GM19467 (cell line): Measurements from ENCODE around the gene CRYBG1.

Experiments
- ATAC-seq: cut with Tn5 transposase; IDR thresholded peaks from one replicate; pipeline ENCODE4 v1.9.1; 2021; ENCODE audit warnings: mild to moderate bottlenecking, moderate library complexity; ENCODE audit not compliant: unreplicated experiment

The CRYBG1 gene

DNA sequence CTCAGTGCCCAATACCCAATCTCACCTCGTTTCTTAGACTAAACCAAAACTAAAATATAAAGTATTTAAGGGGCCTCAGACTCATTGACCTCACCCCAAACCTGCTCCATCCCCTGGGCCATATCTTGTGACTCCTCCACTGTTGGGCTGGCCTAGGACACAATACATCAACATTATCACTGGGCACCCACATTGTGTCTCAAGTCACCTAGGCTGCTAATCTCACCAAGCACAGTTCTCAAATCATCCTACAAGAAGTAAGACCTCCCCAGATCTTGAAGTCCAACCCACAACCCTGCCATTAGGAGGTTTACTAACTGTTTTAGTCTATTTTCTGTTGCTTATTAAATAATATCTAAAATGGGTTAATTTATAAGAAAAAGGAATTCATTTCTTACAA, 96.2 kb downstream of the CRYBG1 start:
- no peak for ATAC-seq

DNA sequence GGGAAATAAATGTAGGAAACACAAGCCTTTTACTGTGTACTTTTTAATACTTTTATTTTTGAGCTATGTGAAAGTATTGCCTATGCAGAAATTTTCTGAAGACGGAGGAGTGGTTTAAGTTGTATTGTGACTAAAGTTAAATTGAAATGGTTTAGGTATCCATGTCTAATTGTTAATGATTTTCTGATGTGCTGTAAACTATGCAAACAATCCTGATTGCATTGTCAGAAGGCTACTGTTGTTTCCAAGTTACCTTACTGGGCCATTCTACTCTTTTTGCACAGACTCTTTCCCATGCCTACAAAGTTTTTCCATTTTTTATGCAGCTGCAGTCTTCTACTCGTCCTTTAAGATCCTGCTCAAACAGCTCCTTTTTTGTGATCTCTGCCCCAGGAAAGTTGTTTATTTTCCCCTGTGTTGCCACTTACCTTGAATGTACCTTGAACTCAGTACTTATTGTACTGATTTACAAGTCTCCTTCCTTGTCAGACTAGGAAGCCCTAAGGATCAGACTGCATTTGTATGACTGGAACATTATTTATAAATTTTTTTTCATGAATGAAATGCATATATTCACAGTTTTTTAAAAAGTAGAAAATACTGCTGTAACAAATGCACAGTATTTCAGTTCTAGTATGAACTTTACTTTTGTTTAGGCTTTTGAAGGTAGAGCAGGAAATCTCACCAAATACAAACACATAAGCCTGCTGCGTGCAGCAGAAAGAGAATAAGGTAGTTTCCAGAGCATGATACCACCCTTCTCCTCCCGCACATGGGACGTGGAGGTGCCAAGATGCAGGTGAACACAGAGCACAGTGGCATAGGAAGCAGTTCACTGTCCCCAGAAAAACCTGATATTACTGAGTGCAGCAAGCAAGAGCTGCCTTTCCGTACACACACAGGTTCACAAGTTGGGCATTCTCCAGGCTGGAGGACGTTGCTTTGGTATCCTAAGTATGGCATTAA, 97.8 kb downstream of the CRYBG1 start:
- ATAC-seq = no peak

DNA sequence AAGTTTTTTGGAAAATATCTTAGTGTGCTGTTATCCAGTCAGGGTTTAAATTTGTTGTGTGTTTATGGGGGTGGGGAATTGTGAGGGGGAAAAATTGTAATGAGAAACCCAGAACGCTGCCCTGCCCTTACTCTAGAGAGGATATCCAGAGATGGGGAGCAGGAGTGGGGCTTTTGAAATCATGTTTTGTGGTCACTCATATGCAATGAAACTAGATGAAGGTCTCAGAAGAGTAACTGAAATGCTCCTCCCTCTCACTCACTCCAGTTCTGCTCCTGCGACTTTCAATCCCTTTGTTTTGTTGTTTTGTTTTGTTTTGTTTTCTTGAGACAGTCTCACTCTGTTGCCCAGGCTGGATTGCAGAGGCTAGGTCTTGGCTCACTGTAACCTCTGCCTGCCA, 100.0 kb downstream of the CRYBG1 start:
- ATAC-seq = no peak

DNA sequence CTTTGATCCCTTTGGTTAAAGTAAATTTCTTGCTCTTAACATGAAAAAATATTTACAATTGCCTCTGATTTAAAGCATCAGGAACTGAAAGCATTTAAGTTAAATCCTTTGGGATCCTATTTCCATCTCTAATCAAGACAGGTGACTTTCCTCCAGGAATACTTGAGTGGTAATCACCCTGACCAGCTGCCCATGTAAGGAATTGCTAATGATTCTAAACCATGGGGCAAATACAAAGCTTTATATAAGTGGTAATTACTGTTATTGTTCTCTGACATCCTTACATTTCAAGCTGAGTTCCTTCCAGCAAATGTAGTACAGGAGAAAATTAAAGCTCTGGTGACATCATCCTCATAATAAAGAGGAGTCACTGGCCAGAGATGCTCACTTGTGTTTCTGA, 100.6 kb downstream of the CRYBG1 start:
- no peak for ATAC-seq

DNA sequence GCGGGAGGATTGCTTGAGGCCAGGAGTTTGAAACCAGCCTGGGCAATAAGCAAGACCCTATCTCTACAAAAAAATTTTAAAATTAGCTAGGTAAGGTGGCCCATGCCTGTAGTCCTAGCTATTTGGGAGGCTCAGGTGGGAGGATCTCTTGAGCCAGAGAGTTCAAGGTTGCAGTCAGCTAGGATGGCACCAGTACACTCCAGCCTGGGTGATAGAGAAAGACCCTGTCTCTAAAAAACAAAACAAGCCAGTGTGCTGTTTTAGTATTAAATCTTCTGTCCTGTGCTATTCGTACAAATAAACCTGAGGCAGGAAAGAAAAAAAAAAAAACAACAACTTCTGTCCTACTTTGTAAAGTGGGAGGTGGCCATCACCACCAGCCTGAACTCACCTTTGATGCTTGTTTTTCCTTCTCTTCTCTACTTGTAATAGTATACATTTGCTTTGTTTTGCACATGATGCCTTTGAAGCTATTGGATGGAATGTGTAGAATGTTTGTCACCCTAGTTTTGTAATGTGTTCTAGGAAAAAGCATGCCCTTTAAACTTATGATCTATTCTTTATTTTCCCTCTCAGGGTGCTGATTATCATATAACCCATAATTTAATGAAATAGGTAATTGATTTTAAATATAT, 102.5 kb downstream of the CRYBG1 start:
- ATAC-seq = no peak

DNA sequence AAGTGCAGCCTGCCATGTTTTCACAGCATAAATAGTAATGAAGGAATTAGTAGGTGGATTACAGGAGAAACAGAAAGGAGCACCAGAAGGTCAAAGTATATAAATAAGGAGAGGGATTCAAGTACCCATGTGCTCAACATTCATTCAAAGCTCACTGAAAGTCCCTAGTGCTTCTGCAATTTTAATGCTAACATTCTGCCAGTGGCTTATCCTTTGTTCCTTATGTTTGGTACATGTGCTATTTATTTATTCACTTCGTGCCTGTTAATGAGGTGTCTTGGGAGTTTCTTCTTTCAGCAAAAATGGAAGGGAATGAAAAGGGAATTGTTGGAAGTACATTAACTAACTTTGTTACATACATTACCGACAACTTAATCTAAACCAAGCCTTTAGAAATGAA, 105.7 kb downstream of the CRYBG1 start:
- ATAC-seq = no peak

DNA sequence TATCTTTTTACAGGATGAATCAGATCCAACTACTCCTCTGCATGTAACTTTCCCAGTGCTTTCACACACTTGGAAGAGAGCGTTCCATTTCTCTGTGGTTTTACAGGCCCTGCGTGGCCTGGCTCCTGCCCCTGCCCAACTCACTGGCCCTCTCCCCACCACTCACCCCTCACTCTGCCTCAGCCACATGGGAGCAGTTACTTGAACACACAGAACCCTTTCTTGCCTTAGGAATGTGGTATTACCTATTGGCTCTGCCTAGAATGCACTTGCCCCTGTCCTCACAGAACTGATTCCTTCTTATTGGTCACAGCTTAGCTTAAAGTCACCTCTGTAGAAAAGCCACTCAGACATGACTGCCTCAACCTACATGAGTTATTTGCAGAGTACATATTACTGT, 108.4 kb downstream of the CRYBG1 start:
- ATAC-seq = no peak

DNA sequence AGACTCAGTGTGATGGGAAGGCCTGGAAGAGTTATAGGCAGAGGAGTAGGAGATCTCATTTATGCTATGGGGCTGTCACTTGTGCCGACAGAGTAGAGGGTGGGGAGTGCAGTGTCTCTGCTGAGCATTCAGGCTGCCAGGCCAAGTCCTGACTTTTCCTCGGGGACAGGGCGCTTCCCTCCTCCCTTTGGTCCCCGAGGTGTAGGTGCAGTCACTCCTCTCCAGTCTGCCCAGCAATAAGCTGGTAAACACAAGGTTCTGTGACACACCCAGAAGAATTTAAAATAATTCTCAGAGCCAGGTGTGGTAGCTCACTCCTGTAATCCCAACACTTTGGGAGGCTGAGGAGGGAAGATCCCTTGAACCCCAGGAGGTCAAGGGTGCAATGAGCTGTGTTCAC, 109.4 kb downstream of the CRYBG1 start:
- no peak for ATAC-seq

DNA sequence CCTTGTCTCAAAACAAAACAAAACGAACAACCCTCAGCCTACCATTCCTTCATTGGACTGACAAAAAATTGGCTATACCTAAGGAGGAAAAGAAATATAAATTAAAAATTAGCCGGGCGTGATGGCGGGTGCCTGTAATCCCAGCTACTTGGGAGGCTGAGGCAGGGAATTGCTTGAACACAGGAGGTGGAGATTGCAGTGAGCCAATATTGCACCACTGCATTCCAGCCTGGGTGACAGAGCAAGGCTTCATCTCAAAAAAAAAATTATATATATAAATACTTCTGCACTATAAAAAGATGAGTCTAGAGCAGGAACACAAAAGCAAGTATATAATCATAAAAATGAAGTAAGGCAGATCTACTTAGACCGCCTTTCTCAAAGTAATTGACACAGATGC, 109.8 kb downstream of the CRYBG1 start:
- ATAC-seq = no peak

DNA sequence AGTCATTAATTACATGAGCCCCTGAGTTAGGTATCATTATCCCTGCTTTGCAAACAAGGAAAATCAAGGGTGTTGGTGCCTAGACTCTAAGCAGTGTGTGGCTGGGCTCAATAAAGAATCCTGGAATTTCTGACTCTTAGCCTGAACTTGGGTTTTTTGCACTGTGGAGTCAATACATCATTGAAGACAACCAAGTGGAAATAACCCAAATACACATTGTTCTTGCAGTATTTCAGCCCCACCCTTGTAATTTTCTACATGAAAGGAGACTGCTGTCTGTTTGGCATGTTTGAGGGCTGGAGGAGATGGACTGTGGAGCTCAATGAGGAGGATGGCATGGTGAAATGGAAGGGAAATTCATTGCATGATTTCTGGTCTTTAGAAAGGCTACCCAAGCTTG, 110.3 kb downstream of the CRYBG1 start:
- ATAC-seq = no peak

DNA sequence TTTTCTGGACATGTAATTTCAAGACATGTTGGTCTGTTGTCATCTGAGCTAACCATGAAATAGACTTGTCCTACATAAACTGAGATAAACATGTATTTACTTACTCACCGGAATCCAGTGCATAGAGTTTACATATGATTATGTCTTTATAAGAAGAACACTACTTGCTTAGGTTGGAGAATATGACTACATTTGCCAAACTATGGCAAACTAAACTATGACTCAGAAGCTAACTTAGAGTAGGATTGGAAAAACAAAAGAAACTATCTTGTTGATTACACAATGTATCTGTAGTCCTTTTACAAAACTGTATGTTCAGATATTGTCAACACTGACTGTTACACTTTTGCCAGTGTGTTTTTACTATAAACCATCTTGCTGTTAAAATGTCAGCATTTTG, 113.3 kb downstream of the CRYBG1 start:
- no peak for ATAC-seq

DNA sequence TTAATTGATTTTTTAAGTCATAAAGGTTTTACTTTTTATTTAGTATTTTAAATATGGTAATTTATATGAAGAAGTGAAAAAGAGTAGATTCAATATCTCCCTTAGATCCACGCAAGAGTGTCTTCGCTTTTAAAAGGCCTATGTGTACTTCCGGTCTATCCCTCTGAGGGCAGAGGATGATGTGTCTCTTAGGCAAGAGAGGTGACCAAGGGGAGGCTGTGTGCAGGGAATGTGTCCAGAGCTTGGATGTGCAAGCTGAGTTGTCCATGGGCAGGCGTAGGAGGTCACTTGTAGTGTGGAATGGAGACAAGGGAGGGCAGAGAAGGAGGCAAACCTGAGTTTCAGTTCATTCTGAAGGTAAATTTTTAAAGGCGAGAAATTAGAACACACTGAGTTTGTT, 113.9 kb downstream of the CRYBG1 start:
- ATAC-seq = no peak

DNA sequence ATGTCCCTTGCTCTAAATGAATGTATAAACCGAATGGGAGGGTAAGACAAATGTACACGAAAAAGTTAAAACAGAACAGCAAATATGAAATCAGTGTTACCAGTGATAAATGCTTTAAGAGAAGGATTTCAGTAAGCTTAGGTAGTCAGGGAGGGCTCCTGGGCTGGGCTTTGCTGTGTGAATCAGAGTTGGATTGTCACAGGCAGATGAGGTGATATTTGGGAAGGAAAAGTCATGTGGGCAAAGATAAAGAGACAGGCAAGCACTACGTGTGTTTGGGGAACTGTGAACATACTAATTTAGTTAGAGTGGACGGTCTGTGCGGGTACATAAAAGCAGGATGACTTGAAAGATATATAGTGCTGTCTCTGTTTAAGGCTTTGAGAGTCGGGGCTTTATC, 114.8 kb downstream of the CRYBG1 start:
- no peak for ATAC-seq

DNA sequence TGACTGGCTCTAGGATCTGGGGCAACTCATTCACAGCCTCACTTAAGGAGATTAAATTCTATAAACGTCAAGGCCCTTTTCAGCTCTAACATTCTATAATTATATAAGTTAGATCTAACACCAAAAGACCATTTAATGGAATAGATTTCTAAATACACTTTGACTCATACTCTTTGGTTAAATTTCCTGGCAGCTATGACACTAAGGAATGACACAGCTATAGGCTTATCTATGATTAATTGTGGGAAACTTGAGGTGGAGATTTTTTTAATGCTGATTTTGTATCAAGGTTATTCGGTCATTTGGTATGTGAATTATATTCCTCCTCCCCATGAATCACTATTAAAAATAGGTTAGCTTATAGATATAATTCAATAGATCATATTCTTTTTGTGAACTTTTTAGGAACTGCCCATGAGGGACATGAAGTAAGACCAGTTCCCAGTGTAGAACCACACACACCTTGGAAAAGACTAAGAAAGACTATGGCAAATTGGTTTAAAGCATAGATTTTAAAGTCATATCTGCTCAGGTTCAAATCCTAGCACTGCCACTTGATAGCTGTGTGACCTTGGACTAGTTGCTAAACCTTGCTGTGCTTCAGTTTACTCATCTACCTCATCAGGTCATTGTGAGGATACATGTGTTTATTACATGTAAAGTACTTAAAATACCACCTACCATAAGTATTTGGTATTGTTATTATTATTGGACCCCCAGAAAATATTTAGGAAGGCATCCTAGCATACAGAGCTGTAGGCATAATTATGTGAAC, 116.0 kb downstream of the CRYBG1 start:
- ATAC-seq = no peak

DNA sequence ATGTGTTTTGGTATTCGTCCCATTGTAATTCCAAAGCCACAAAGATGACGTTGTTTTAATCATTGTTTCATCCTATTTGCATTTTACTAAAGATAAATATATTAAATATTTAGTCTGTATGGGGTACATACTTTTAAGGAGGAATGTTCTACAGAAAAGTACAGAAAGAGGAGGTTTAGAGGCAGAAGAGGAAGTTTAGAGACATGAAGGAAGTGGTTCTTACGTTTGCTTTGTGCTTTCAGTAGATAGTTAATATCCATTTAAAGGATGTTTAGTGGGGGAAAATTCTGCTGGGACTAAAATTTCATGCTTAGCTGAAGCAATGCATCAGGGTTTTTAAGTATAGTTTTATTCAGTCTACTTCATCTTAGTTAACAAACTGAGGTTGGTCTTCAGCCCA, 116.6 kb downstream of the CRYBG1 start:
- no peak for ATAC-seq

DNA sequence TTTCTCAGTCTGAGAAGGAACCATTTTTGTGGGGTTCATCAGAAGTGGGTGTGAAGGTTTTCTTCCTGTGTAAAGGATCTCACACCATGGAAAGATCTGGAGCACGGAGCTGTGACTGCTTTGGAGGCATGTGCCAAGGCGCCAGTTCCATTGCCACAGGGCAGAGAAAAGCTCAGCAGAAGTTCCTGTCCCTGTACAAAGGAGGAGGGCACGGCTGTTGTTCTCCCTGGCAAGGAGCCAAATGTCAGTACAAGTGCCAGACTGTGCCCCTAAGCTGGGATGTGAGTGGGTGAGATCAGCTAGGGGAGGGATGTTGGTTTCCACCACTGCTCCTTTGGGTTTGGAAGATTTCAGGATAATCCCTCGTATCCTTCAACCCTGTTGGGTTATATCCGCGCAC, 117.3 kb downstream of the CRYBG1 start:
- no peak for ATAC-seq

DNA sequence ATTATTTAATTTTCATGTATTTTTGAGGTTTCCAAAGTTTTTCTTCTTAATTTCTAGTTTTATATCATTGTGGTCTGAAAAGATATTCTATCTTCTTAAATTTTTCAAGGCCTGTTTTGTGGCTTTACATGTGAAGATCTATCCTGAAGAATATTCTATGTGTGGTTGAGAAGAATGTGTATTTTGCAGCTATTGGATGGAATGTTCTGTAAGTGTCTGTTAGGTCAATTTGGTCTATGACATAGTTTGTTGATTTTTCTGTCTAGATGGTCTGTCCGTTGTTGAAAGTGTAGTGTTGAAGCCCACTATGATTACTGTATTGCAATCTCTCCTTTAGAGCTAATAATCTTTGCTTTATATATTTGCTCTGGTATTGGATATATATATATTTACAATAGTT, 125.7 kb downstream of the CRYBG1 start:
- ATAC-seq = no peak

DNA sequence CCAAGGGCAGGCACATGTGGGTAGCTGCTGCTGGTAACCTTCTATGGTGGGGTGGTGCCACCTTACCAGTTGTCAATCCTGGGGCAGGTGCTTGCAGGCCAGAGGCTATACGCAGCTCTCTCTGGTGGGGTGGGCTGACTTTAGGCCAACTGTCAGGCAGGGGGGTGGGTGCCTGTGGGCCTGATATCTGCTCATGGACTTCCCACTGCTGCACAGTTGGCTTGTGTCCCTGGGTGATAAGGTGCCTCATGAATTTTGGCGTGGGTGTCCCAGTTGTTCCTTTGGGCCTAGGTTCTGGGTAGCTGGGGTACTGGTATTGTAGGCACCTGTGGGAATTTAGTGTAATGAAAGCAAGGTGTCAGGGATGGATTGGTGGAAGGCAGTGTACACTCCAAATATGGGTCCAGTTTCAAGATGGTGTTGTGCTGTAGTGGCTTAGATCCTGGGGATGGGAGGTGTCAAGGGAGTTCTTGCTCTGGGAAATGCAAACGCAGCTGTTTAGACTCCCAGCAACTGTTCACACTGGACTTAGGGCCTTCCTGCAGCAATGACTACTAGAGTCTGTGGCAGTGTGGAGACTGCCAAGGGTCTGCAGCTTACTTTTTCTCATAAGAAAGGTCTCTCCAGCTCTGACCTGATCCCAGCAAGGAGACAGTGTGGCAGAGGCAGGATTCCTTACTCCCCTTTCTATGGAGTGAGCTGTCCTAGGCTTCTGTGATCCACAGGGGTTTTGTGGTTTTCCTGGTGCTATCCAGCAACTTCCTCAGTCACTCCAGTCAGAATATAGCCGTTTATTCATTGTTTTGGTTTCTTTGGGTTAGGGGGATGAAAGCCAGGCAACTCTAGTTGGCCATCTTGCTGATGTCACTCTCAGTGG, 128.2 kb downstream of the CRYBG1 start:
- no peak for ATAC-seq

DNA sequence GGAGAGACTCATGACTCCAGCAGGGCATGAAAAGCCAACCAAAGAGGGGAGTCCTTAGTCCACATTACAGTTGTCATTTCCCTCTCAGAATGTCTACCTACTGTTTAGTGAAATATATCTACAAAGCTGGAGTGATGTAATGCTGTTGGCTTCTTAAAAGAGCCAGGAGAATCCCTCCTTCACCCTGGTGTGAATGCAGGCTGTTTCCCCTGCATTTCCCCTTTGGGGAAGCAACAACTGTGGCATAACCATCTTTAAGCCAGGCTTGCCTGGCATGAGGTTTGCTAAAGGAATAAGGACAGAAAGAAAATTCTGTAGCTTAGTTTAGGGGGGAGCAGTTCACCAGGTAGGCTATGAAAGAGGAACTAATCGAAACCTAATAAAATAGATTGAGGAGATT, 129.5 kb downstream of the CRYBG1 start:
- ATAC-seq = no peak

DNA sequence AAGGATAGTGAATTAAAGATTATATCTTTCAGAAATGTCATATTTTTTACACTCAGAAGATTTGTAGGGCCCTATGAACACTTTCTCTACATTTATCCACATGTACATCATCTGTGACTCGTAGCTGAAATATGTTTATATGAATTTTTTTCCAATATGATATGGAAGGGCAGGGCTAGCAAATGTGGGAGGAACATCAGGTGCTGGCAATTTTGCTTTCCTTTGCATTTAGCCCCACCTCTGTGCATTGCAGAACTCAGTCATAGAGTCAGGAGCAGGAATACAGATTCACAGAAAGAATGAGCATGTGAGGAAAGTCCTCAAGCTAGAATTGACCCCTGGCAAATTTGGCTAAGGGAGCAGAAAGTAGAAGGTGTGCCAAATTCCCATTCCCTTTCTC, 129.9 kb downstream of the CRYBG1 start:
- no peak for ATAC-seq

DNA sequence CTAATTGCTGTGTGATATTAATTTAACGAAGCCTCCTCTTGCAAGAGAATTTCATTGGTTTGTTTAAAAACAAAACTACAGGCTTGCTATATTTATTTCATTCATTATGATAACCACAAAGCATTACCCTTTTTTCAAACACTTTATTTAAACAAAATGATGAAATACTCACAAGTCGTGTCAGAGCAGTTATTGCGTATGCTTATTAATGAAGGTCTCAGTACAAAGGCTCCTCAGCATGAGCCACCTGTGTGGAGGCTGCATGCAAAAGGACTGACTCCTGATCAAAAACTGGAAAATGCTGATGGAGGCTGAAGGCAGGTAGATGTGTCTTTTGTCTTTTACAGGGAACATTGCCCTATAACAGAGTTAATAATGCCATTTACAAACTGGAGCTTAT, 130.5 kb downstream of the CRYBG1 start:
- ATAC-seq = no peak
